Body of pancreas (tissue), 4 donors: ENCODE measurements around the gene PNMA6E.

Experiments used
- POLR2A ChIP-seq, 3 donors: fragments of 450-650 bp; IDR thresholded peaks; one replicate each; pipeline ENCODE4 v1.6.1; 2016; ENCODE audit warnings: antibody characterized with exemption in 3 of 3, mild to moderate bottlenecking in 2 of 3
- TF ChIP-seq, protein P1 (sequence below), 7 experiments: fragments of 450-650 bp in 4 of 7; fragments of 200-600 bp in 3 of 7; sonication (generic) in 3 of 7; IDR thresholded peaks; one replicate each; pipeline ENCODE4 v1.5.1; 2016 to 2019; ENCODE audit warnings: antibody characterized with exemption in 7 of 7

DNA sequence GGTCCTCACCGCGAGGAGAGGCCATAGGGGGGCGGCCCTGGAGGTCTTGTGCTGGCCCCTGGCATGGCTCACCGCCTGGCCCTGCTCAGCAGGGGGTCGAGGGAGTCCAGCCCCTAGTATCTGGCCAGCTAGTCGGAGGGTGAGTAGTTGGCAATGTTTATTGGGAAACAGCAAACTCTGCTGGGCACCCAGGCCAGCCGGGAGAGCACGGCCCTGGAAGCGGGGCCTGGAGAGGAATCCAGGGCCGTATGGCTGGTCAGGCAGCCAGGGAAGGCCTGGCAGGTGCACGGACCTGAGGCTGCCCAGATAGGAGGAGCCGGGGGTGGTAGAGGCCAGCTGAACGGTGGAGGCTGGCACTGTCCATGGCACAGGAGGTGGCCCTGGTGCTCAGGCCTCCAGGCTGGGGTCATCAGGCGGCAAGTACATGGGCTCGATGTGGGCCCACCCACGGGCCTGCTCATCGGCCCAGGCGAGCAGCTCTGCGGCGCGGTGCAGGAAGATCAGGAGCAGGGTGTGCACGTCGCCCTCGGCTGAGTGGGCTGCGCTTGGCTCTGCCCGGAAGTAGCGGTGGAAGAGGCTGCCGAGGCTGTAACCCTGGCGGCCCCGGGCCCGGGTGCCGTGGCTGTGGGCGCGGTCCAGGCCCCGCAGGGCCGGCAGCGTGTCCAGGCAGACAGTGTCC, 43.3 kb upstream of the PNMA6E start:
- TF ChIP-seq, protein P1, sequence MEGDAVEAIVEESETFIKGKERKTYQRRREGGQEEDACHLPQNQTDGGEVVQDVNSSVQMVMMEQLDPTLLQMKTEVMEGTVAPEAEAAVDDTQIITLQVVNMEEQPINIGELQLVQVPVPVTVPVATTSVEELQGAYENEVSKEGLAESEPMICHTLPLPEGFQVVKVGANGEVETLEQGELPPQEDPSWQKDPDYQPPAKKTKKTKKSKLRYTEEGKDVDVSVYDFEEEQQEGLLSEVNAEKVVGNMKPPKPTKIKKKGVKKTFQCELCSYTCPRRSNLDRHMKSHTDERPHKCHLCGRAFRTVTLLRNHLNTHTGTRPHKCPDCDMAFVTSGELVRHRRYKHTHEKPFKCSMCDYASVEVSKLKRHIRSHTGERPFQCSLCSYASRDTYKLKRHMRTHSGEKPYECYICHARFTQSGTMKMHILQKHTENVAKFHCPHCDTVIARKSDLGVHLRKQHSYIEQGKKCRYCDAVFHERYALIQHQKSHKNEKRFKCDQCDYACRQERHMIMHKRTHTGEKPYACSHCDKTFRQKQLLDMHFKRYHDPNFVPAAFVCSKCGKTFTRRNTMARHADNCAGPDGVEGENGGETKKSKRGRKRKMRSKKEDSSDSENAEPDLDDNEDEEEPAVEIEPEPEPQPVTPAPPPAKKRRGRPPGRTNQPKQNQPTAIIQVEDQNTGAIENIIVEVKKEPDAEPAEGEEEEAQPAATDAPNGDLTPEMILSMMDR (IDR thresholded peaks at IDR 0.05), result no peak
- TF ChIP-seq POLR2A (IDR thresholded peaks at IDR 0.05), result no peak
